ENCODE data around the gene YOD1. TPM values are rescaled to one million over a fixed set of nuclear protein-coding genes. Genes with fewer than 3 reads are reported as not detected.

YOD1 gene
- total and polyA plus RNA-seq, 2 donors (not counting 3 experiments of a cell fraction or from before 2014, with no cell fraction given): 1.2 to 5.9 TPM

- BruUV-seq (replicated peaks): no TSS peak
- no peaks in the 10 kb centered on the region for H4K20me1 ChIP-seq (replicated peaks; ENCODE audit: control insufficient read depth, extremely low read depth, insufficient read depth, low read length)
- TF ChIP-seq MAX (IDR thresholded peaks at IDR 0.05; ENCODE audit: insufficient read depth, insufficient read length) (no peak), JUN (IDR thresholded peaks at IDR 0.05; ENCODE audit: borderline replicate concordance, insufficient read depth, insufficient read length, low read depth) (no peak), POLR2A (IDR thresholded peaks at IDR 0.05; ENCODE audit: low read depth, low read length) (no peak), EZH2 (IDR thresholded peaks at IDR 0.05; ENCODE audit: borderline replicate concordance, low read depth, low read length, severe bottlenecking) (no peak)
- H3K36me3 ChIP-seq (ENCODE audit: control insufficient read depth in 2 of 2, extremely low read depth in 1 of 2, insufficient read depth in 2 of 2, low read length in 2 of 2): no peaks in the 10 kb centered on the region
- ChIA-PET CTCF (interaction anchor here (1.4 to 3.1 kb wide), 2 partner anchors 14 to 307 kb away, joined by 5 to 15 read pairs; no protein-coding TSS in a partner anchor), POLR2A (no interaction called here)
- no peaks in the 10 kb centered on the region for H3K9me3 ChIP-seq (replicated peaks; ENCODE audit: control insufficient read depth, insufficient read depth, low read length)
- H3K9me1 ChIP-seq (replicated peaks; ENCODE audit: control insufficient read depth, extremely low read depth, insufficient read depth, low read length): no peaks in the 10 kb centered on the region
- no peak overlapping the region for H2AFZ ChIP-seq (ENCODE audit: low read depth, low read length)
- no peak overlapping the region for H3K4me3 ChIP-seq (replicated peaks in 1 of 3; ENCODE audit: insufficient read depth in 1 of 3, low read depth in 1 of 3, low read length in 3 of 3)
- no peak overlapping the region for H3K27ac ChIP-seq (ENCODE audit: insufficient read depth, low read depth, low read length)
- peaks cover 3% of the 10 kb centered on the region in 2 experiments for H3K27me3 ChIP-seq (ENCODE audit: control insufficient read depth in 2 of 2, insufficient read depth in 2 of 2, low read length in 2 of 2)
- dilution Hi-C loops (cut with MboI; ENCODE audit: extremely low pct_ligation_motif_present, low sequenced_read_pairs): no loop called here
- no peak overlapping the region for H3K4me2 ChIP-seq (ENCODE audit: insufficient read depth, low read length)
- no peaks in the 10 kb centered on the region for H3K4me1 ChIP-seq (ENCODE audit: control insufficient read depth, extremely low read depth, insufficient read depth, low read length)
- no peak overlapping the region for H3K9ac ChIP-seq (replicated peaks; ENCODE audit: extremely low read depth, insufficient read depth, low read length)
- no peaks in the 10 kb centered on the region for H3K79me2 ChIP-seq (ENCODE audit: control insufficient read depth, insufficient read depth, low read length)
- FAIRE-seq: no peak
- no peak for DNase-seq (ENCODE audit: low read depth, low spot score)
- intact Hi-C loops (cut with micrococcal nuclease): no loop called here
These were observed 46.9 kb upstream of the YOD1 start for GRCh38 chr1:207097871-207098324.

- H3K27ac ChIP-seq (ENCODE audit: insufficient read depth, low read depth, low read length): no peak overlapping the region
- FAIRE-seq: no peak
- H3K4me1 ChIP-seq (ENCODE audit: control insufficient read depth, extremely low read depth, insufficient read depth, low read length): no peaks in the 10 kb centered on the region
- no peaks in the 10 kb centered on the region for H3K36me3 ChIP-seq (ENCODE audit: control insufficient read depth in 2 of 2, extremely low read depth in 1 of 2, insufficient read depth in 2 of 2, low read length in 2 of 2)
- BruUV-seq (replicated peaks): no TSS peak
- intact Hi-C loops (cut with micrococcal nuclease): no loop called here
- CTCF ChIA-PET: interaction anchor here (1.2 to 2.2 kb wide), 3 partner anchors 9 to 311 kb away, joined by 4 to 9 read pairs (median 6); no protein-coding TSS in a partner anchor
- H3K27me3 ChIP-seq (ENCODE audit: control insufficient read depth in 2 of 2, insufficient read depth in 2 of 2, low read length in 2 of 2): peaks cover 0 to 3% of the 10 kb centered on the region in 2 experiments
- no peak overlapping the region for H2AFZ ChIP-seq (ENCODE audit: low read depth, low read length)
- dilution Hi-C loops (cut with MboI; ENCODE audit: extremely low pct_ligation_motif_present, low sequenced_read_pairs): no loop called here
- TF ChIP-seq GATA2 (IDR thresholded peaks at IDR 0.05; ENCODE audit: insufficient read depth, insufficient read length, low read depth, low read length) (no peak), MAX (IDR thresholded peaks at IDR 0.05; ENCODE audit: insufficient read depth, insufficient read length) (no peak), CTCF (IDR thresholded peaks at IDR 0.05; ENCODE audit: extremely low read depth in 1 of 2, insufficient read depth in 1 of 2, low read depth in 1 of 2, low read length in 2 of 2) (no peak), POLR2A (IDR thresholded peaks at IDR 0.05; ENCODE audit: low read depth, low read length) (no peak), POLR2AphosphoS5 (IDR thresholded peaks at IDR 0.05; ENCODE audit: insufficient read depth, low read depth, low read length) (no peak), FOS (IDR thresholded peaks at IDR 0.05; ENCODE audit: borderline replicate concordance, insufficient read depth, low read length) (no peak), EZH2 (IDR thresholded peaks at IDR 0.05; ENCODE audit: borderline replicate concordance, low read depth, low read length, severe bottlenecking) (no peak), JUN (IDR thresholded peaks at IDR 0.05; ENCODE audit: borderline replicate concordance, insufficient read depth, insufficient read length, low read depth) (no peak), MYC (IDR thresholded peaks at IDR 0.05; ENCODE audit: low read depth, low read length) (no peak)
- H4K20me1 ChIP-seq (replicated peaks; ENCODE audit: control insufficient read depth, extremely low read depth, insufficient read depth, low read length): no peaks in the 10 kb centered on the region
- no peak overlapping the region for H3K4me3 ChIP-seq (replicated peaks in 1 of 3; ENCODE audit: insufficient read depth in 1 of 3, low read depth in 1 of 3, low read length in 3 of 3)
- H3K9me1 ChIP-seq (replicated peaks; ENCODE audit: control insufficient read depth, extremely low read depth, insufficient read depth, low read length): no peaks in the 10 kb centered on the region
- H3K4me2 ChIP-seq (ENCODE audit: insufficient read depth, low read length): no peak overlapping the region
- no peaks in the 10 kb centered on the region for H3K9me3 ChIP-seq (replicated peaks; ENCODE audit: control insufficient read depth, insufficient read depth, low read length)
- no peak overlapping the region for H3K9ac ChIP-seq (replicated peaks; ENCODE audit: extremely low read depth, insufficient read depth, low read length)
- POLR2A ChIA-PET: no interaction called here
- DNase-seq (ENCODE audit: low read depth, low spot score): no peak
- no peaks in the 10 kb centered on the region for H3K79me2 ChIP-seq (ENCODE audit: control insufficient read depth, insufficient read depth, low read length)
These were observed 42.9 kb upstream of the YOD1 start for GRCh38 chr1:207093944-207094343.
